Coronary artery (tissue), 2 donors: ENCODE measurements around the gene FREY1.
A peak's percentile ranks its signal among the peaks of the same experiment; 100 is the strongest.

Experiments used
- DNase-seq: peaks from one replicate; pipeline ENCODE4 v3.0.0-alpha.2; 2017; ENCODE audit warnings: low spot score
- H3K27ac ChIP-seq, 2 donors: fragments of 200-600 bp; sonication (generic); one replicate each; pipeline ENCODE4 v1.5.1; 2016 to 2019
- H3K4me3 ChIP-seq: fragments of 200-600 bp; sonication (generic); 2 replicates; pipeline ENCODE4 v1.5.1; 2016; ENCODE audit warnings: mild to moderate bottlenecking, moderate library complexity
- TF ChIP-seq, protein P1 (sequence below): fragments of 200-600 bp; sonication (generic); IDR thresholded peaks from one replicate; pipeline ENCODE4 v1.5.1; 2019; ENCODE audit warnings: antibody characterized with exemption

The FREY1 gene

GRCh38 chr11:45885921-45886721 is 20.9 kb downstream of the FREY1 start:
- Histone ChIP-seq H3K4me3 (peak overlapping the region; percentile 80), H3K27ac (no peak overlapping the region)
- TF ChIP-seq, protein P1, sequence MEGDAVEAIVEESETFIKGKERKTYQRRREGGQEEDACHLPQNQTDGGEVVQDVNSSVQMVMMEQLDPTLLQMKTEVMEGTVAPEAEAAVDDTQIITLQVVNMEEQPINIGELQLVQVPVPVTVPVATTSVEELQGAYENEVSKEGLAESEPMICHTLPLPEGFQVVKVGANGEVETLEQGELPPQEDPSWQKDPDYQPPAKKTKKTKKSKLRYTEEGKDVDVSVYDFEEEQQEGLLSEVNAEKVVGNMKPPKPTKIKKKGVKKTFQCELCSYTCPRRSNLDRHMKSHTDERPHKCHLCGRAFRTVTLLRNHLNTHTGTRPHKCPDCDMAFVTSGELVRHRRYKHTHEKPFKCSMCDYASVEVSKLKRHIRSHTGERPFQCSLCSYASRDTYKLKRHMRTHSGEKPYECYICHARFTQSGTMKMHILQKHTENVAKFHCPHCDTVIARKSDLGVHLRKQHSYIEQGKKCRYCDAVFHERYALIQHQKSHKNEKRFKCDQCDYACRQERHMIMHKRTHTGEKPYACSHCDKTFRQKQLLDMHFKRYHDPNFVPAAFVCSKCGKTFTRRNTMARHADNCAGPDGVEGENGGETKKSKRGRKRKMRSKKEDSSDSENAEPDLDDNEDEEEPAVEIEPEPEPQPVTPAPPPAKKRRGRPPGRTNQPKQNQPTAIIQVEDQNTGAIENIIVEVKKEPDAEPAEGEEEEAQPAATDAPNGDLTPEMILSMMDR = no peak
- DNase-seq = no peak

GRCh38 chr11:45885274-45885920 is 21.7 kb downstream of the FREY1 start, which contains the start of gene MAPK8IP1:
Gene MAPK8IP1 (plus strand): TSS chr11:45885651. CDS start chr11:45885821, 170 bp downstream.
- TF ChIP-seq, protein P1 = no peak
- peak within 1 kb of the TSS; percentile 80 for H3K4me3 ChIP-seq
- DNase-seq = no peak
- no peak within 1 kb of the TSS for H3K27ac ChIP-seq

DNA sequence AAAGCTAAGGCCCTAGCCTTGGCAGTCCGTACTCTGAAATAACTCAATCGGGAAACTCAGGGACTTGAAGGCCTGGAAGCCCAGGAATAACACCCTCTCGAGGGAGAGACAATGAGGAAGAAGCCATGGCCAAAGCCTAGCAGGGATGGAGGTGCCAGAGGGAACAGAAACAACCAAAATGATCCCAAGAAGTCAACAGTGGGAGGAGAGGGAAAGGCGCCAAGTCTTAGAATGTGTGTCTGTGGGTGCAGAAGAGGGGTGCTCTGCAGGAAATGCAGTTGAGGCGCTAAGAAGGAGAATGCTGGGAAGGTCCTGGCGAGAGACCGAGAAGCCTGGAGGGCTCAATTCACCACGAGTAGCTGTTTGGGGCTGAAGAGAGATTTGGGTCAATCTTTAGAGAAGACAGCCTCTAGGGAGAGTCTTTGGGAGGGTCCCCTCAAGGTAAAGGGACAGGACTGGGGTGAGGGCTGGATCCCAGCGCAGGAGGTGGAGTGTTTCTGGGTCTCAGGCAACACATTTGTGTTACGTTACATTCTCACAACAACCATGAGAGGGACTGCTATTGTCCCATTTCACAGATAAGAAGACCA is 22.4 kb downstream of the FREY1 start:
- TF ChIP-seq, protein P1 = no peak
- Histone ChIP-seq H3K4me3 (peak overlapping the region; percentile 80), H3K27ac (no peak overlapping the region)
- no peak for DNase-seq

DNA sequence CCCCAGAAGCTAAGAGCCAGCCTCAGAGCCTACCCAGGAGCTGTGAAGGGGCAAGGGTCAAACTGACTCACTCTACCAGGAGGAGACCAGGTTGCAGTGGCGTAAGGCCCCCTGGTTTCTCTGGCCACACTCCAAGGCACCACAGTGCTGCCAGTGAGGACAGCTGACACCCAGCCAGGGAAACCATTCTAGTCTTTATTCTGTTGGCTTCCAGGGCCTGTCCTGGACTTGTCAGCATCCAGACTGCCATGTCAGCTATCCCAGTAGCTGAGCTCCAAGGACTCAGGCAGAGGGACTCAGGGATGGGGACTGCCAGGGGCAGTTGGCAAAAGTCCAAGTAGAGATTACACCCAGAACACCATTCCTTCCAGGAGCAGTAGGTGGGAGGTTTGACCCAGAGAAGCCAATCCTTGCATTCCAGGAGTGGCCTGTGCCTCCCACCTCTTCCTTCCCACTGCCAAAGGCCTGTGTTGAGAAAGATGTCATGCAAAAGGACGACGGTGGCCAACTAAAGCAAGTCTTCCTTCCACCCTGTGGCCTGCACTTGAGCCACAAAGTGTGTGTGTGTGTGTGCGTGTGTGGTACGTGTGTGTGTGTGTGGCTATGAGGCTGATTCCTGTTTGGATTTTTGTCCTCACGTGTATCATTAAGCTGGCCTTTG is 25.2 kb downstream of the FREY1 start:
- H3K4me3 ChIP-seq = no peak overlapping the region
- no peak for DNase-seq
- no peak overlapping the region for H3K27ac ChIP-seq
- TF ChIP-seq, protein P1 = no peak

GRCh38 chr11:45880772-45881570 is 26.1 kb downstream of the FREY1 start:
- TF ChIP-seq, protein P1 = no peak
- no peak for DNase-seq
- no peak overlapping the region for H3K27ac ChIP-seq

More at GRCh38 chr11:45880772-45881570, 26.1 kb downstream of the FREY1 start:
- no peak overlapping the region for H3K4me3 ChIP-seq
